SK-N-SH (cell line): Measurements from ENCODE around the gene PTPRK. TPM values are rescaled to one million over a fixed set of nuclear protein-coding genes. Genes with fewer than 3 reads are reported as not detected.

ENCODE experiments used
- CTCF ChIA-PET: fragments of 300-600, 350-600 bp; formaldehyde crosslinking; extraction: SDS; loops from one replicate; lab custom pipeline; 2021; lab: Yijun Ruan, JAX
- POLR2A ChIA-PET: fragments of 350-600 bp; sonication (Branson Sonifier 250); formaldehyde crosslinking; extraction: SDS; loops from one replicate; lab custom pipeline; 2020; ENCODE audit warnings: antibody characterized with exemption, inconsistent platforms; lab: Yijun Ruan, JAX
- DNase-seq: peaks from one replicate; pipeline ENCODE4 v3.0.0; 2012
- H2AFZ ChIP-seq: fragments of 200-600 bp; sonication (generic); 2 replicates; pipeline ENCODE4 v1.8.1; 2016; ENCODE audit warnings: antibody characterized with exemption, mild to moderate bottlenecking, low read depth
- H3F3A ChIP-seq: fragments of 200-600 bp; sonication (generic); replicated peaks from 2 replicates; pipeline ENCODE3; 2016; ENCODE audit warnings: antibody characterized with exemption, mild to moderate bottlenecking; ENCODE audit not compliant: insufficient read depth
- H3K27ac ChIP-seq, 2 experiments: fragments of 200-500 bp in 1 of 2; fragments of 200-600 bp in 1 of 2; sonication (Bioruptor generic) in 1 of 2; sonication (generic), shearing (Covaris generic) in 1 of 2; 2 replicates each; pipeline versions ENCODE4 v1.5.1 to v1.6.1; 2014 to 2016; ENCODE audit warnings: low read depth in 2 of 2, inconsistent platforms in 1 of 2, low read length in 1 of 2, mild to moderate bottlenecking in 1 of 2, mixed read lengths in 1 of 2
- H3K27me3 ChIP-seq: fragments of 200-600 bp; sonication (generic), shearing (Covaris generic); 2 replicates; pipeline ENCODE4 v1.6.1; 2016; ENCODE audit warnings: mixed run types; ENCODE audit not compliant: insufficient read depth
- H3K36me3 ChIP-seq, 2 experiments: fragments of 200-500 bp in 1 of 2; fragments of 200-600 bp in 1 of 2; sonication (Bioruptor generic) in 1 of 2; sonication (generic) in 1 of 2; replicated peaks in 1 of 2; 2 replicates each; pipeline versions ENCODE3 to v1.5.1; 2014 to 2016; ENCODE audit warnings: low read length in 1 of 2, mild to moderate bottlenecking in 1 of 2; ENCODE audit not compliant: insufficient read depth in 2 of 2, control insufficient read depth in 1 of 2
- H3K4me1 ChIP-seq, 2 experiments: fragments of 200-500 bp in 1 of 2; fragments of 200-600 bp in 1 of 2; sonication (Bioruptor generic) in 1 of 2; sonication (generic), shearing (Covaris generic) in 1 of 2; 2 replicates each; pipeline versions ENCODE4 v1.5.1 to v1.6.1; 2014 to 2016; ENCODE audit warnings: low read depth in 1 of 2, low read length in 1 of 2, mixed run types in 1 of 2; ENCODE audit not compliant: insufficient read depth in 2 of 2, control insufficient read depth in 1 of 2
- H3K4me2 ChIP-seq: fragments of 200-600 bp; sonication (generic), shearing (Covaris generic); 2 replicates; pipeline ENCODE4 v1.6.1; 2017; ENCODE audit warnings: mixed run types
- H3K4me3 ChIP-seq, 2 experiments: fragments of 200-500 bp in 1 of 2; fragments of 200-600 bp in 1 of 2; sonication (Bioruptor generic) in 1 of 2; sonication (generic), shearing (Covaris generic) in 1 of 2; 2 replicates each; pipeline versions ENCODE4 v1.5.1 to v1.8.1; 2014 to 2016; ENCODE audit warnings: low read depth in 2 of 2, inconsistent platforms in 1 of 2, low read length in 1 of 2, mild to moderate bottlenecking in 1 of 2, mixed read lengths in 1 of 2, moderate library complexity in 1 of 2
- H3K79me2 ChIP-seq: fragments of 200-600 bp; sonication (generic); 2 replicates; pipeline ENCODE4 v1.8.1; 2017; ENCODE audit warnings: mild to moderate bottlenecking; ENCODE audit not compliant: insufficient read depth
- H3K9ac ChIP-seq: fragments of 200-600 bp; sonication (generic); 2 replicates; pipeline ENCODE4 v1.6.1; 2017; ENCODE audit warnings: mixed run types
- H3K9me2 ChIP-seq: fragments of 200-600 bp; sonication (generic); 2 replicates; pipeline ENCODE4 v1.6.1; 2017; ENCODE audit warnings: mixed run types
- H3K9me3 ChIP-seq: fragments of 200-600 bp; sonication (generic); 2 replicates; pipeline ENCODE4 v1.6.1; 2017; ENCODE audit warnings: mixed run types, mild to moderate bottlenecking, moderate library complexity
- H4K20me1 ChIP-seq: fragments of 200-600 bp; sonication (generic); 2 replicates; pipeline ENCODE4 v1.6.1; 2017; ENCODE audit warnings: mild to moderate bottlenecking, mixed run types; ENCODE audit not compliant: insufficient read depth
- CHD2 ChIP-seq: fragments of 150-350 bp; IDR thresholded peaks from 2 replicates; pipeline ENCODE4 v1.6.1; 2018; ENCODE audit warnings: low read length; ENCODE audit not compliant: partially characterized antibody
- ELF1 ChIP-seq: IDR thresholded peaks from 2 replicates; pipeline ENCODE4 v1.4.0; 2012
- FOSL2 ChIP-seq: IDR thresholded peaks from 2 replicates; pipeline ENCODE4 v1.4.0; 2012; ENCODE audit warnings: low read depth, mild to moderate bottlenecking, moderate library complexity, borderline replicate concordance
- JUND ChIP-seq: IDR thresholded peaks from 2 replicates; pipeline ENCODE4 v1.4.0; 2012
- NFIC ChIP-seq: IDR thresholded peaks from 2 replicates; pipeline ENCODE4 v1.4.0; 2012; ENCODE audit warnings: borderline replicate concordance
- NRF1 ChIP-seq: IDR thresholded peaks from 2 replicates; pipeline ENCODE4 v1.6.1; 2012; ENCODE audit warnings: low read depth, mild to moderate bottlenecking, low read length
- PBX3 ChIP-seq: IDR thresholded peaks from 2 replicates; pipeline ENCODE4; 2012
- RAD21 ChIP-seq: IDR thresholded peaks from 2 replicates; pipeline ENCODE4 v1.6.1; 2012; ENCODE audit warnings: mild to moderate bottlenecking, low read length
- RCOR1 ChIP-seq: fragments of 150-350 bp; IDR thresholded peaks from 2 replicates; pipeline ENCODE4 v1.6.1; 2017; ENCODE audit warnings: antibody characterized with exemption, low read length
- RXRA ChIP-seq: IDR thresholded peaks from 2 replicates; pipeline ENCODE4 v1.4.0; 2012; ENCODE audit warnings: low read depth, mild to moderate bottlenecking, borderline replicate concordance
- SIN3A ChIP-seq: IDR thresholded peaks from 2 replicates; pipeline ENCODE4 v1.6.1; 2012; ENCODE audit warnings: low read depth, mild to moderate bottlenecking, low read length, moderate library complexity, borderline replicate concordance
- TEAD4 ChIP-seq: IDR thresholded peaks from 2 replicates; pipeline ENCODE4 v1.4.0; 2012; ENCODE audit warnings: mild to moderate bottlenecking, borderline replicate concordance; ENCODE audit not compliant: insufficient read depth
- USF2 ChIP-seq: fragments of 150-350 bp; IDR thresholded peaks from 2 replicates; pipeline ENCODE4 v1.6.1; 2017; ENCODE audit warnings: antibody characterized with exemption, low read length, low read depth, borderline replicate concordance
- YY1 ChIP-seq: IDR thresholded peaks from 2 replicates; pipeline ENCODE4 v1.4.0; 2012; ENCODE audit warnings: low read depth, mild to moderate bottlenecking
- ZBTB33 ChIP-seq: IDR thresholded peaks from 2 replicates; pipeline ENCODE4 v1.4.0; 2012; ENCODE audit warnings: low read depth, borderline replicate concordance
- WGBS: methylation state at CpG from one replicate; pipeline ENCODE4 v1.1.6; 2017; ENCODE audit warnings: low lambda C conversion rate; 5-methylcytosine and 5-hydroxymethylcytosine counted together
- polyA plus RNA-seq, 3 experiments: library from polyadenylated mRNA; depleted of rRNA; stranded (reverse); fragments of >200 nt; gene quantifications; 2 replicates each; pipeline ENCODE4 v1.2.3, GENCODE V29; 2012
- TF ChIP-seq, protein P1 (sequence below): IDR thresholded peaks from 2 replicates; pipeline ENCODE4 v1.4.0; 2012; ENCODE audit warnings: low read depth
- TF ChIP-seq, protein P2 (sequence below): fragments of 150-350 bp; IDR thresholded peaks from 2 replicates; pipeline ENCODE4 v1.6.1; 2016; ENCODE audit warnings: mild to moderate bottlenecking, low read depth, low read length

PTPRK gene
- polyA plus RNA-seq, 1 of the 3 experiments (the other 2 are of a cell fraction), result 9.5 TPM

DNA sequence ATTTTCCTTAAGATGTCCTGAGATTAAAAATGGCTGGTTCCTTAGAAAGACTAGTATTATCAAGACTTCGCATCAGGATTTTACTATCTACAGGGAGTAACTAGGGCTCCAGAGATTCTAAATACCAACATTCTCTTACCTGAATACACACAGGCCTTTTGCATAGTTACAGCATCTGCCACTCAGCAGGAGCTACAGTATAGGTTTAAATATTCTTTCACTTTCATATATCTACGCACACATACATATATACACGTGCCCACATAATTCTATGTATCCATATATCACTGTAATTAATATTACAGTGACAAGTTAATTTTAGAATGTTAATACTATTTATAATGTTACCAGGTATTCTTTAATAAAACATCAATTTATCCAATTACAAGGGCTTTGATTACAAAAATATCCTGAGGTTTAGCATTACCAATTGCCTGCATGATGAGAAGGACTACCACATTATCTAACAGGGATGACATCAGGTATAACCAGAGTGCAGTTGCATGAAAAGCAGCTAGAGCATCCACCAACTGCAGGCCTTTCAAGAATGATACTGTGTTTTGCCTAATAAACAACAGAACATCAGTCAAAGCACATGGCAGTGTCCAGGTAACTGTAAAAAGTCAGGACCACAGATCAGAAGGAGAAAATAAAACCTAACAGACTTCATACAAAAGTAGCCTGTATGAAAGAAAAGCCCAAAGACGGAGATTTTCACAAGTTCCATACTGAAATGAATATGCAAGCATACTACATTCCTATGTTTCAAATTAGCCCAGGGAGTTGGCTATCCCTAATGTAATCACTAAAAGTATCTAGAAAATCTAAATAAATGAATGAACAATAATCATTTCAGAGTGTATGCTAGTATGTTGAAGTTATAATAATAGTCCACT, 268.7 kb downstream of the PTPRK start:
- CTCF ChIA-PET, result no interaction called here
- no peaks in the 10 kb centered on the region for H3K27me3 ChIP-seq
- no peaks in the 10 kb centered on the region for H3F3A ChIP-seq
- H3K79me2 ChIP-seq, result 0 out of 2 replicates have a peak, but pooled peaks cover 6% of the 10 kb centered on the region
- no peaks in the 10 kb centered on the region for H3K9me3 ChIP-seq
- no peaks in the 10 kb centered on the region for H3K9me2 ChIP-seq
- POLR2A ChIA-PET, result interaction anchor here (1.3 kb wide), 1 partner anchor 31 kb away, joined by 3 read pairs; no protein-coding TSS in a partner anchor
- H4K20me1 ChIP-seq, result no peaks in the 10 kb centered on the region
- no peak overlapping the region for H3K4me3 ChIP-seq
- H3K4me2 ChIP-seq, result no peak overlapping the region
- no peak for DNase-seq
- 94% methylated on average over 4 of the region's 4 CpGs for WGBS
- no peak overlapping the region for H3K27ac ChIP-seq
- H3K9ac ChIP-seq, result no peak overlapping the region
- no peaks in the 10 kb centered on the region for H3K4me1 ChIP-seq
- no peak for TF ChIP-seq TEAD4
- no peaks in the 10 kb centered on the region for H3K36me3 ChIP-seq
- no peak overlapping the region for H2AFZ ChIP-seq

GRCh38 chr6:128250370-128251070, 269.9 kb downstream of the PTPRK start:
- ChIA-PET CTCF (no interaction called here), POLR2A (interaction anchor here (1.3 kb wide), 1 partner anchor 32 kb away, joined by 3 read pairs; no protein-coding TSS in a partner anchor)
- no peak for DNase-seq
- H3K9me2 ChIP-seq, result no peaks in the 10 kb centered on the region
- no peak overlapping the region for H3K9ac ChIP-seq
- H3K4me2 ChIP-seq, result no peak overlapping the region
- no peaks in the 10 kb centered on the region for H3K9me3 ChIP-seq
- WGBS, result 79% methylated on average over 1 of the region's 1 CpG
- H3K27me3 ChIP-seq, result no peaks in the 10 kb centered on the region
- TF ChIP-seq RXRA, result no peak
- no peak for TF ChIP-seq YY1
- TF ChIP-seq RCOR1, result no peak
- no peak for TF ChIP-seq USF2
- TF ChIP-seq SIN3A, result no peak
- no peak for TF ChIP-seq PBX3
- TF ChIP-seq, protein P1, sequence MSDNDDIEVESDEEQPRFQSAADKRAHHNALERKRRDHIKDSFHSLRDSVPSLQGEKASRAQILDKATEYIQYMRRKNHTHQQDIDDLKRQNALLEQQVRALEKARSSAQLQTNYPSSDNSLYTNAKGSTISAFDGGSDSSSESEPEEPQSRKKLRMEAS, result no peak
- no peak for TF ChIP-seq NRF1
- no peak for TF ChIP-seq NFIC
- TF ChIP-seq ELF1, result no peak
- TF ChIP-seq, protein P2, sequence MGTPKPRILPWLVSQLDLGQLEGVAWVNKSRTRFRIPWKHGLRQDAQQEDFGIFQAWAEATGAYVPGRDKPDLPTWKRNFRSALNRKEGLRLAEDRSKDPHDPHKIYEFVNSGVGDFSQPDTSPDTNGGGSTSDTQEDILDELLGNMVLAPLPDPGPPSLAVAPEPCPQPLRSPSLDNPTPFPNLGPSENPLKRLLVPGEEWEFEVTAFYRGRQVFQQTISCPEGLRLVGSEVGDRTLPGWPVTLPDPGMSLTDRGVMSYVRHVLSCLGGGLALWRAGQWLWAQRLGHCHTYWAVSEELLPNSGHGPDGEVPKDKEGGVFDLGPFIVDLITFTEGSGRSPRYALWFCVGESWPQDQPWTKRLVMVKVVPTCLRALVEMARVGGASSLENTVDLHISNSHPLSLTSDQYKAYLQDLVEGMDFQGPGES, result no peak
- no peak for TF ChIP-seq FOSL2
- TF ChIP-seq ZBTB33, result no peak
- no peak for TF ChIP-seq TEAD4
- no peak for TF ChIP-seq CHD2
- TF ChIP-seq RAD21, result no peak
- no peak for TF ChIP-seq JUND
- H4K20me1 ChIP-seq, result no peaks in the 10 kb centered on the region
- H3F3A ChIP-seq, result no peaks in the 10 kb centered on the region
- no peaks in the 10 kb centered on the region for H3K36me3 ChIP-seq
- no peaks in the 10 kb centered on the region for H3K4me1 ChIP-seq
- H2AFZ ChIP-seq, result no peak overlapping the region
- no peak overlapping the region for H3K27ac ChIP-seq
- 0 out of 2 replicates have a peak, but pooled peaks cover 6% of the 10 kb centered on the region for H3K79me2 ChIP-seq
- no peak overlapping the region for H3K4me3 ChIP-seq
